ENCODE data around the gene ADPRHL1. TPM values are rescaled to one million over a fixed set of nuclear protein-coding genes. Genes with fewer than 3 reads are reported as not detected.

Gene ADPRHL1
- total and polyA plus RNA-seq, 4 donors: 0.28 to 0.67 (median 0.55) TPM

DNA sequence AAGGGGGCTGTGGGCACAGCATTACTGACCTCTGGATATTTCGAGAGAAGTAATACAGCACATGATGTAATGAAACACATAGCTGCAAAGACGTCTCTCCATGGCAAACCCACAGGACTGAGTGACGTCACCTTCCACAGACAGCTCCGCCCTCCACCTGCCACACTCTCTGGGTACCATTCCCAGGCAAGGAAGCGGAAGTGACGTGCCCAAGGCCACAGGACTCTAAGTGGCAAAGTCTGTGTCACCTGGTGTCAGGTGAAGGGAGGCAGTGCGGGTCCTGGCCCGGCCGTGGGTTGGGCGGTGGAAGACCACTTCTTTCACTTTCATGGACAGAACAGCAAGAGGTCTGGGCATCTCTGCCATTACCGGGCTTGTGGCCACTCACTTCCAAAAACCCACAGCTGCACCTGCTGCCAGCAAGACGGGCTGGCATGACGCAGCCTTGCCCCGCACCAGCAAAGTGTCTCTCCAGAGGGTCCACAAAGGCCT, 6.8 kb upstream of the ADPRHL1 start:
- peaks cover 5 to 35% (median 22%) of the 10 kb centered on the region in 4 donors for H3K36me3 ChIP-seq (ENCODE audit: control insufficient read depth in 4 of 4, insufficient read depth in 3 of 4, low read depth in 1 of 4, low read length in 3 of 4)

More for the DNA sequence above, 6.8 kb upstream of the ADPRHL1 start:
- Histone ChIP-seq H3K27ac (ENCODE audit: low read depth in 1 of 2, low read length in 2 of 2) (no peak overlapping the region), H3K4me1 (ENCODE audit: control insufficient read depth in 4 of 4, insufficient read depth in 4 of 4, low read length in 3 of 4) (peaks cover 0 to 9% (median 0%) of the 10 kb centered on the region in 4 donors), H3K9ac (ENCODE audit: low read depth in 1 of 2, low read length in 2 of 2) (no peak overlapping the region), H3K4me3 (ENCODE audit: low read depth in 1 of 3, low read length in 3 of 3) (no peak overlapping the region), H3K27me3 (ENCODE audit: control insufficient read depth in 4 of 4, insufficient read depth in 4 of 4, low read length in 3 of 4) (no peaks in the 10 kb centered on the region), H3K9me3 (ENCODE audit: control insufficient read depth in 4 of 4, low read length in 3 of 4) (no peaks in the 10 kb centered on the region)
- 94% methylated on average over 14 of the region's 14 CpGs for WGBS
- no peak for TF ChIP-seq GABPA (IDR thresholded peaks at IDR 0.05 in 1 of 2, conservative IDR thresholded peaks at IDR 0.05 in 1 of 2)
- TF ChIP-seq ATF3 (IDR thresholded peaks at IDR 0.05): no peak
- TF ChIP-seq HNF4A (conservative IDR thresholded peaks at IDR 0.05): no peak
- TF ChIP-seq TAF1 (conservative IDR thresholded peaks at IDR 0.05): no peak
- TF ChIP-seq, protein P1, sequence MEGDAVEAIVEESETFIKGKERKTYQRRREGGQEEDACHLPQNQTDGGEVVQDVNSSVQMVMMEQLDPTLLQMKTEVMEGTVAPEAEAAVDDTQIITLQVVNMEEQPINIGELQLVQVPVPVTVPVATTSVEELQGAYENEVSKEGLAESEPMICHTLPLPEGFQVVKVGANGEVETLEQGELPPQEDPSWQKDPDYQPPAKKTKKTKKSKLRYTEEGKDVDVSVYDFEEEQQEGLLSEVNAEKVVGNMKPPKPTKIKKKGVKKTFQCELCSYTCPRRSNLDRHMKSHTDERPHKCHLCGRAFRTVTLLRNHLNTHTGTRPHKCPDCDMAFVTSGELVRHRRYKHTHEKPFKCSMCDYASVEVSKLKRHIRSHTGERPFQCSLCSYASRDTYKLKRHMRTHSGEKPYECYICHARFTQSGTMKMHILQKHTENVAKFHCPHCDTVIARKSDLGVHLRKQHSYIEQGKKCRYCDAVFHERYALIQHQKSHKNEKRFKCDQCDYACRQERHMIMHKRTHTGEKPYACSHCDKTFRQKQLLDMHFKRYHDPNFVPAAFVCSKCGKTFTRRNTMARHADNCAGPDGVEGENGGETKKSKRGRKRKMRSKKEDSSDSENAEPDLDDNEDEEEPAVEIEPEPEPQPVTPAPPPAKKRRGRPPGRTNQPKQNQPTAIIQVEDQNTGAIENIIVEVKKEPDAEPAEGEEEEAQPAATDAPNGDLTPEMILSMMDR (IDR thresholded peaks at IDR 0.05; ENCODE audit: low read depth, low read length, missing input control): no peak
- TF ChIP-seq YY1 (IDR thresholded peaks at IDR 0.05): no peak
- no peak for TF ChIP-seq FOXA2 (IDR thresholded peaks at IDR 0.05)
- no peak for TF ChIP-seq NR2F2 (IDR thresholded peaks at IDR 0.05)
- TF ChIP-seq REST (IDR thresholded peaks at IDR 0.05): no peak
- TF ChIP-seq FOXA1 (IDR thresholded peaks at IDR 0.05): no peak
- TF ChIP-seq RXRA (IDR thresholded peaks at IDR 0.05): no peak
- TF ChIP-seq EGR1 (IDR thresholded peaks at IDR 0.05; ENCODE audit: low read depth in 2 of 2): no peak
- no peak for TF ChIP-seq HNF4G (IDR thresholded peaks at IDR 0.05)
- no peak for TF ChIP-seq JUND (IDR thresholded peaks at IDR 0.05)
- TF ChIP-seq, protein P2, sequence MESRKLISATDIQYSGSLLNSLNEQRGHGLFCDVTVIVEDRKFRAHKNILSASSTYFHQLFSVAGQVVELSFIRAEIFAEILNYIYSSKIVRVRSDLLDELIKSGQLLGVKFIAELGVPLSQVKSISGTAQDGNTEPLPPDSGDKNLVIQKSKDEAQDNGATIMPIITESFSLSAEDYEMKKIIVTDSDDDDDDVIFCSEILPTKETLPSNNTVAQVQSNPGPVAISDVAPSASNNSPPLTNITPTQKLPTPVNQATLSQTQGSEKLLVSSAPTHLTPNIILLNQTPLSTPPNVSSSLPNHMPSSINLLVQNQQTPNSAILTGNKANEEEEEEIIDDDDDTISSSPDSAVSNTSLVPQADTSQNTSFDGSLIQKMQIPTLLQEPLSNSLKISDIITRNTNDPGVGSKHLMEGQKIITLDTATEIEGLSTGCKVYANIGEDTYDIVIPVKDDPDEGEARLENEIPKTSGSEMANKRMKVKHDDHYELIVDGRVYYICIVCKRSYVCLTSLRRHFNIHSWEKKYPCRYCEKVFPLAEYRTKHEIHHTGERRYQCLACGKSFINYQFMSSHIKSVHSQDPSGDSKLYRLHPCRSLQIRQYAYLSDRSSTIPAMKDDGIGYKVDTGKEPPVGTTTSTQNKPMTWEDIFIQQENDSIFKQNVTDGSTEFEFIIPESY (IDR thresholded peaks at IDR 0.05): no peak
- no peak for DNase-seq (ENCODE audit: low spot score)
